ENCODE measurements around the gene SYNPR.
"Not testable (repeated sequence)": the region's sequence is repeated elsewhere in the genome, so short reads cannot be mapped to it uniquely, and the experiment has no call there.

The SYNPR gene

DNA sequence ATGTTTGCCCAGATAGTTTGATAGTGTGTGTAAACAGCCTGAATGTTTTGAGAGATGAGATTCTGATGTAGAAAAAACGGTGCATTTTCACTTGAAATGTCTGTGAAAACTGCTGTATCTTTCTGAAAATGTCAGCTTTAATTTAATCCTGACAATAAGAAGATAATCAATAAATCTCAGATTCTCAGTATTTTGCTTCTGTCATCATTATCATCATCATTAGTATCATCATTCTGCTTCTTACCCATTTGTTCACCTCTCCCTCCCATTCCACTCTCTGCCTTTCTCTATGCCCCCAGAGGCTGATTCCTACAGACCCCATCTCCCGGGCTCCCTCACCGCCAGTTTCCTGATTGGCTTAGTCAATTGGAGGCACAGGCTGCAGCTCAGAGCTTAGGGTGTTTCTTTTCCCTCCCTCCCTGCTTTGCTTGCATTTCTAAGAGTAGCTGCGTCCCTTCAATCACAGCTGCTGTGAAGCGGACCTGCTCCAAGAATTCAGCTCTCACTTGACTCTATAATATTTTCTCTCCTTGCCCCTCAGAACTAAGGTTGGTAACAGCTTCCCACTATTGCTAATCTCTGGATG is 366.2 kb downstream of the SYNPR start:
- DNase-seq = no peak

DNA sequence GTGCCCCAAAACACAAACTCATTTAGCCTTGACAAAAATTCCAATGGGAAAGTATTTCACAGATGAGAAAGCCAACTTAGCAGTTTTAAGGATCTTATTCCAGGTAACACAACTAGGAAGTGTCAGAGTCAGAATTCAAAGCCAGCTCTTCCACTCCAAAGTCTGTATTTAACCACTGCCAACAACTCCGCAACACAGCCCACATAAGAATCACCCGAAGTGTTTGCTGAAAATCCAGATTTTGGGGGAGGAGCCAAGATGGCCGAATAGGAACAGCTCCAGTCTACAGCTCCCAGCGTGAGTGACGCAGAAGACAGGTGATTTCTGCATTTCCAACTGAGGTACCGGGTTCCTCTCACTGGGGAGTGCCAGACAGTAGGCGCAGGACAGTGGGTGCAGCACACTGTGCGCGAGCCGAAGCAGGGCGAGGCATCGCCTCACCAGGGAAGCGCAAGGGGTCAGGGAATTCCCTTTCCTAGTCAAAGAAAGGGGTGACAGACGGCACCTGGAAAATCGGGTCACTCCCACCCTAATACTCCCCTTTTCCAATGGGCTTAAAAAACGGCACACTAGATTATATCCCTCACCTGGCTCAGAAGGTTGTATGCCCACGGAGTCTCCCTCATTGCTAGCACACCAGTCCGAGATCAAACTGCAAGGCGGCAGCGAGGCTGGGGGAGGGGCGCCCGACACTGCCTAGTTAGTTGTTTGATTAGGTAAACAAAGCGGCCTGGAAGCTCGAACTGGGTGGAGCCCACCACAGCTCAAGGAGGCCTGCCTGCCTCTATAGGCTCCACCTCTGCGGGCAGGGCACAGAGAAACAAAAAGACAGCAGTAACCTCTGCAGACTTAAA is 367.0 kb downstream of the SYNPR start:
- not testable (repeated sequence) for DNase-seq

DNA sequence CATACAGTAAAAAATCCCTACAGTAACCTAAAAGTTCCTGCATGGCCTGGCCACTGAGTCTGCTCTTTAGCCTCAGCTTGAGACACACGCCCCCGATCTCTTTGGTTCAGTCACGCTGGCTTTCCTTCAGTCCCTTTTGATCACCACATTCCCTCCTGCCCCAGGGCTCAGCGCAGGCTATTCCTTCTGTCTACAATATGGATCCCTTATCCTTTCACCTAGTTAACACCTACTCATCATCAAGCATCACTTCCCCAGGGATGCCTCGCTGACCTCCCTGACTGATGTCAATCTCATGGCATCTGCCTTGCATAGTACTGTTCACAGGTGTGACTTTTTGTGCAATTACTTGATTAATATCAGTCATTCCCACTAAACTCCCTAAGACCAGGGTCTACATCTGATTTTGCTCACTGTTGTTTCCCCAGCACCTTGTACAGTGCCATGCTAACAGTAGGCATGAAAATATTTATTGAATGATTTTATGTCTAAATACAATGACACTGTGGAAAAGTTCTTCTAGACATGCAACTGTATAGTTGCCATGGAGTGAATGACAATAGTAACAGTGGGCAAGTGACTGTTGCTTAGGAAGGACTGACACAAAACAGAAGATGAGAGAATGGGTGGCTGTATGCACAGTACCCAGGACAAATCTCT is 374.1 kb downstream of the SYNPR start, which contains the start of gene SNTN:
SNTN (plus strand) TSS at position 610 of the 660 bp plus-strand sequence; CDS start at position 623, 13 bp downstream.
- no peak for DNase-seq

DNA sequence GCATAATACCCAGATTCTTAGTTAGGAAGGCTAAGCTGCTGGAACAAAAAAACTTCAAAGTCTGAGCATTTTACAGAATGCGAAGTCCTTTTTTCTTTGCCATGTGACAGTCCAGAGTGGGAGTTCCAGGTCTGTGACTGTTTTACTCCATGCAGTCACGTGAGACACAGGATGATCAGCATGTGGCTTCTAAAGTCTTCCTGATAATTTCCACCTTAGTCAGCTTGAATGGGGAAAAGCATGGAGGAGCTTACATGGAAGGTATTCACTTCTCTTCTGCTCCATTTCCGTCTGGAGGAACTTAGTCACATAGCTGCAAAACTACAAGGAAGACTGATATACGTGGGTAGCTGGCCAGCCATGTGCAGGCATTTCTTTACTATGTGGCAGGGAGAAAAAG is 376.1 kb downstream of the SYNPR start:
- no peak for DNase-seq

DNA sequence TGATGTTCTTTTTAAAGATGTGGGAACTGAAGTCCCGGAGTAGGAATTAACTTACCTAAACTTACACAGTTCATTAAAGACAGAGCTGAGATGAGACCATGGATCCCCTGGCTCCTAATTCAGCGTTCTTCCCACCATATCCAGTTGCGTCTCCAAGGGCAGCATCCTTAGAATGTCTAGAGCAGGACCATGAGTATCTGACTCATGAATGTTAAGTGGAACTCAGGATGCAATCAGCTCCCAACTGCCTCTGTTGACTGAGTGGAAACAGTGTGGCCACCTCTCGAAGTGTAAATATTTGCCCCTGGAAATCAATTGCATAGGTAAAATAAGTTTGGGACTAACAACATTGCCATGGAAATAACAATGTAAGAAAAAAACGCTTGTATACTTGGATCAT is 376.8 kb downstream of the SYNPR start:
- no peak for DNase-seq

DNA sequence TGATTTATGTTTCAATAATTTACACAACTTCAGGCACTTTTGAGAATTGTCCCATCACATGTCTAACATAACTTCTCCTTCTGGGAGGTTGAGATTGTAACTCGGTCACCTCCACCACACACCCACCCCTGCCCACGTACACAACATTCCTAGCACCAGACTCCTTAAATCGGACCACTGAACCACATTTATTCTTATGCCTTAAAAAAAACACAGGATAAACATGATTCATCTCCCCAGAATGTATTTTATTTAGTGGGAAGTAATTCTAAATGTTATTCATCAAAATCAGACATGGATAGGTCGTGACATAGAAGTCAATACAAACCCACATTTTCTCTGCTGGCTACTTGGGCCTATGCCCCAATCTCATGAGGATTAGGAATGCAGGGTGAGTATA is 377.4 kb downstream of the SYNPR start:
- DNase-seq = no peak

DNA sequence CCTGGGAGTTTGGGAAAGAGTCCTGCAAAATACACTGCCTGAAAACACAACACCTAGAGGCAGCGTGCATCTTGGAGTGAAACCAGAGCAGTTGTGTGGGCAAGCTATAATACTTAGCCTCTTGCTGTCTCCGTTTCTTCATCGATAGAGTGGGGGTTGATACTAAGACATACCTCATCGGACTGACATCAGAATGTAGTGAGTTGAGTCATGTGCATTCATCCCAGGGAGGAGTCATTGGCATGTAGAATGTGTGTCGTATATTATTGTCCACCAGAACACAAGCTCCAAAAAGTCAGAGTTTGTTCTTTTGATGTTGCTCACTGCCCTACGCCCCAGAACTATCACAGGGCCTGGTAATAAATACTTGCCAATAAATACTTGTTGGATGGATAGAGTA is 378.7 kb downstream of the SYNPR start:
- no peak for DNase-seq

DNA sequence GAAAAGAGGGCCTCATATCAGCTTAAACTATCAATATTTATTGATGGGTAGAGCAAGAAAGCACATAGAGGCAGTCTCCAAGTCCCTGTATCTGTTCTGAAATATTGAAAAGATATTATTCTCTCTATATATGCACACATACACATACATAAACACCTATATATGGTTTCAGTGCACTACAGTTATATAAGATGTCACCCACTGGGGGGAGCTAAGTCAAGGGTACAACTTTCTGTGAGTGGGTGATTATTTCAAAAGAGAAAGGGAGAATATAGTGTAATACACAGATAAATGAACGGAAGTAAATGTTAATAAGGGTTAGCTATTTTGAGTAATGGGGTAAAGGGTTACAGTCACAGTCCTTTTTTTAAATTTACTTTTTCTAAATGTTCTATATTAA is 383.1 kb downstream of the SYNPR start:
- DNase-seq = no peak

DNA sequence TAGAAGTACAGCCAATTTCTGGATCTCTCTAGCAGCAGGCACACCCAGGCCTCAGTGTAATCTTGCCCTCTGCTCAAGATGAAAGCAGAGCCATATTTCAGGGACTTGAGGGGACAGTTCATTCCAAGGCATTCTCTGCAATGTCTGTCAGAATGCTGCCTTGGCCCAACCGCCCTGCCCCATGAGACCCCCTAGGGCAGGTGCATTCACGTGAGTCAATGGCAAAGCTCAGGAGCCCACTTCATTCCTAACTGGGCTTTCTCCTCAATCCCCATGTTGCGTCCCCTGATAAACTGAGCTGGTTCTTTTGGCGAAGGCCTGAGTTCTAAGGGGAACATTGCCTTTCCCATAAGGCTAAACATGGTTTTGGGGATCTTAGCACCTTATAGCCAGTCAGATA is 383.9 kb downstream of the SYNPR start:
- no peak for DNase-seq

DNA sequence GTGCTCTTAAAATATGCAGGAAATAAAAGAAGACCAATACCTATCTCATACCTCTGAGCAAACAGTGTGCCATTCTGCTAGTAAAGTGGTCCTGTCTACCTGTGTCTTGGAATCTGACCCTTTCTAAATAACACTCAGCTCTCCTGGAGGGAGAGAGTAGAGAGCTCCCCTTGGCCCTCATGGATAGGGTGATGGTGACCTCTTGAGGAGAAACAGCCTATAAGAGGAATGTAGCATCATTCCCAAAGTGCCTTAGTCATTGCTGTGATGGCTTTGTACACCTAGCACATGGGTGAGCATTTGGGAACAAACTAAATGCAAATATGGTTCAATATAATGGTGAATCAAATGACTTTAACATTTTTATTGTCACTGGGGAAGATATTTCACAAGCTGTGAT is 384.4 kb downstream of the SYNPR start:
- DNase-seq = no peak
